Activated naive CD4-positive, alpha-beta T cell treated with Interleukin-2 at 50 U/mL for 16 hours (primary cell): ENCODE data around the gene MRPL22.
"Not testable (repeated sequence)": the region's sequence is repeated elsewhere in the genome, so short reads cannot be mapped to it uniquely, and the experiment has no call there.

Experiments
- DNase-seq: peaks from one replicate; pipeline ENCODE4 v3.0.0-alpha.2; 2020

MRPL22 gene

GRCh38 chr5:154943527-154943926 lies 2.7 kb downstream of the MRPL22 start:
- DNase-seq, result no peak

GRCh38 chr5:154944716-154945115 lies 3.8 kb downstream of the MRPL22 start:
- DNase-seq, result no peak

GRCh38 chr5:154945695-154946301 lies 4.9 kb downstream of the MRPL22 start:
- DNase-seq, result no peak

GRCh38 chr5:154947778-154948177 lies 6.9 kb downstream of the MRPL22 start:
- DNase-seq, result no peak

DNA sequence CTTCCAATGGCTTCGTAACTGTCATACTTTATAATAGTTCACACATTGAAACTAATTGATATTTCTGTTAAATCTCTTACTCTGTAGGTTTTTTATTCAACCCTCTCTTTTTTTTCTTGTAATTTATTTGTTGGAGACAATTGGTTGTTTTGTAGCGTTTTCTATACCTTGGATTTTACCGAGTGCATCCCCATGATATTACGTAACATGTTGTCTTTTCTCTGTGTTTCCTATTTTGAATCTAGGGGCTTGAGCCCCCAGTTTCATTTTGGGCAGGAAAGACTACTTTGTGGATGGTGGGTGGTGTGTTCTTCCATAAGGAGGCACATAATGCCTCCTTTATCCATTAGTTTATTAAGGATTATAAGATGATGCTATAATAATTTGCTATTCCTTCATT lies 7.4 kb downstream of the MRPL22 start:
- no peak for DNase-seq

- DNase-seq, result no peak
Observed at GRCh38 chr5:154949781-154950180, 8.9 kb downstream of the MRPL22 start.

GRCh38 chr5:154956712-154957111 lies 15.8 kb downstream of the MRPL22 start:
- no peak for DNase-seq

- no peak for DNase-seq
Observed at GRCh38 chr5:154962494-154962893, 21.6 kb downstream of the MRPL22 start.

DNA sequence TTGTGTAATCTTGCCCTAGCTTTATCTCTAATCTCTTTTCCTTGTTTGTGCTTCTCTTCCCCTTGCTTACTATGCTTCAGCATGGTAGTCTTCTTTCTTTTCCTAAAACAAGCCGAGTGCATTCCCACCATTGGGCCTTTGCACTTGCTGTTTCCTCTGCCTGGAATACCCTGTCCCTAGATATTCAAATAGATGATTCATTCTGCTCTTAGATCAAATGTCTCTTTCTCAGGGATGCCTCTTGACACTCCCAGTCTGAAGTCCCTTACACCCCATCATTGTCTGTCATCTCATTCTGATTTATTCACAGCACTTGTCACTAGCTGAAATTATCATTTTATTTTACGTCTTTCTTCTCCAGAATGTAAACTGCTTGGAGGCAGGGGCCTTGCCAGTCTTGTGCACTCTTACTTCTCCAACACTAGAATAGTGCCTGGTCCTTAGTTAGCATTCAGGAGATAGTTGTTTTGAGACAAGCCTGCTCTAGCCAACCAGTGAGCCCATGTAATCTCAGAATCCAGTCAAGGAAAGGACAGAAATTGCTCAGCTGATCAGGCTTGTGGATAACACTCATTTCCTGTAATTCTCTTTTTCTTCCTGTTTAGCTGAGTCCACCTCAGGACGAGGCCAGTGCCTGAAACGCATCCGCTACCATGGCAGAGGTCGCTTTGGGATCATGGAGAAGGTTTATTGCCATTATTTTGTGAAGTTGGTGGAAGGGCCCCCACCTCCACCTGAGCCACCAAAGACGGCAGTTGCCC lies 25.4 kb downstream of the MRPL22 start:
- DNase-seq, result no peak

GRCh38 chr5:154966874-154967273 lies 26.0 kb downstream of the MRPL22 start:
- DNase-seq, result no peak

DNA sequence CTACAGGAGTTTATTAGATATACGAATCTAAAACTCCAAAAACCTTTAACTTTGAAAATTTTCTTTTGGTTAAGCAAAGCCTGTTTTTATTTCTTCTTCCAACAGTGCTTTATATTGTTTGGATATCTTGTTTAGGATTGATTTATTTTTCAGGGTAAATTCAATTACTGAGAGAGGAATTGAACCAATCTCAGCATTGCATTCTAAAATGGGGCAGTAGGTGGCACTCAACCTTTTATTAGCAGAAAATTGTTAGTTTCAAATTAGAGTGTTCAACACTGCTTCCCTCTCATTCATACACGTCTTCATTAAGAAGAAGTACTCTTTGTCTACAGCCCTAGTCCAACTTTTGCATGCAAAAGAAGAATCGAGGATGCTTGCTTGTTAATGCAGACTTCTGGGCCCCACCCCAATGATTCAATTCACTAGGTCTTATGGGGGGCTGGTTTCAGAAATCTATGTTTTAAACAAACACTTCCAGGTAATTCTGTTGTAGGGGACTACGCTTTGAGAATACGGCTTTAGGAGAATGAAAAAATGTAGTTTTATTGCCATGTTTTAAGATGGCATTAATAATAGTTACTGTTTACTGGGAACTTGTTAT lies 26.6 kb downstream of the MRPL22 start:
- no peak for DNase-seq

DNA sequence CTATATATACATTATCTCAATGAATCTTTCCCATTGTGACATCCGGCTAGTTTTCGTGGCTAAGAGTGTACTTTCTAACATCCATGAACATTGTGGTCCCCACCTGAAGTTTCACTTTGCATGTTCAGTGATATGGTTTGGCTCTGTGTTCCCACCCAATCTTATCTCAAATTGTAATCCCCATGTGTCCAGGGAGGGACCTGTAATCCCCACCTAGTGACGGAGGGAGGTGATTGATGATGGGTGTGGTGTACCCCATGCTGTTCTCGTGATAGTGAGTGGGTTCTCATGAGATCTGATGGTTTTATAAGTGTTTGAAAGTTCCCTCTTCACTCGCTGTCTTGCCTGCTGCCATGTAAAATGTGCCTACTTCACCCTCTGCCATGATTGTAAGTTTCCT lies 28.1 kb downstream of the MRPL22 start:
- no peak for DNase-seq

DNA sequence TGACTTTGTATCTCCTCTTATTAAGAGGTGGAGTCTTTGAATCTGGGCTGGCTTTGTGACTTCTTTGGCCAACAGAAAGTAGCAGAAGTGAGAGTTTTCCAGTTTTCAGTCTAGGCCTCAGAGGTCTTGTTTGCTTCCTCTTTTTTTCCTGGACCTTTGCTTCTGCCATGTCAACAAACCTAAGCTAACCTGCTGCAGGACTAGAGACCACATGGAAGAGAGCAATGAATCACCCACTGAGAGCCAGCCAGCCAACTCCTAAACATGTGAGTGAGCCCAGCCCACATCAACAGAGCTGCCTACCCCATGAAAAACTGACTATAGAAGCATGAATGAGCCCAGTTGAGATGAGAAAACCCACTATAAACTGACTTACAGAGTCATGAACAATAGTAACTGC lies 29.9 kb downstream of the MRPL22 start:
- DNase-seq, result no peak

GRCh38 chr5:154971501-154971900 lies 30.6 kb downstream of the MRPL22 start:
- no peak for DNase-seq

GRCh38 chr5:154972476-154973080 lies 31.7 kb downstream of the MRPL22 start:
- DNase-seq, result no peak

DNA sequence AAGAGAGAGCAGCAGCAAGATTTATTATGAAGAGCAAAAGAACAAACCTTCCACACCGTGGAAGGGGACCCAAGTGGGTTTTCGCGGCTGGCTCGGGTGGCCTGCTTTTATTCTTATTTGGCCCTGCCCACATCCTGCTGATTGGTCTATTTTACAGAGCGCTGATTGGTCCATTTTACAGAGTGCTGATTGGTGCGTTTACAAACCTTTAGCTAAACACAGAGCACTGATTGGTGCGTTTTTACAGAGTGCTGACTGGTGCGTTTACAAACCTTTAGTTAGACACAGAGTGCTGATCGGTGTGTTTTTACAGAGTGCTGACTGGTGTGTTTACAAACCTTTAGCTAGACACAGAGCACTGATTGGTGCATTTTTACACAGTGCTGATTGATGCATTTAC lies 35.2 kb downstream of the MRPL22 start:
- not testable (repeated sequence) for DNase-seq

GRCh38 chr5:154977409-154977808 lies 36.5 kb downstream of the MRPL22 start:
- no peak for DNase-seq

DNA sequence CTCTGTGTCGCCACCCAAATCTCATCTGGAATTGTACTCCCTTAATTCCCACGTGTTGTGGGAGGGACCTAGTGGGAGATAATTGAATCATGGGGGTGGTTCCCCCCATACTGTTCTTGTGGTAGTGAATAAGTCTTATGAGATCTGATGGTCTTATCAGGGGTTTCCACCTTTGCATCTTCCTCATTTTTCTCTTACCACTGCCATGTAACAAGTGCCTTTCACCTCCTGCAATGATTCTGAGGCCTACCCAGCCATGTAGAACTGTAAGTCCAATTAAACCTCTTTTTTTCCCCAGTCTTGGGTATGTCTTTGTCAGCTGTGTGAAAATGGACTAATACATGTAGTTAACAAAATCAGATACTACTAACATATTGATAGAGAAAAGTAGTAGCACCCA lies 37.4 kb downstream of the MRPL22 start:
- not testable (repeated sequence) for DNase-seq

- DNase-seq, result no peak
Observed at GRCh38 chr5:154984946-154985516, 44.2 kb downstream of the MRPL22 start.

DNA sequence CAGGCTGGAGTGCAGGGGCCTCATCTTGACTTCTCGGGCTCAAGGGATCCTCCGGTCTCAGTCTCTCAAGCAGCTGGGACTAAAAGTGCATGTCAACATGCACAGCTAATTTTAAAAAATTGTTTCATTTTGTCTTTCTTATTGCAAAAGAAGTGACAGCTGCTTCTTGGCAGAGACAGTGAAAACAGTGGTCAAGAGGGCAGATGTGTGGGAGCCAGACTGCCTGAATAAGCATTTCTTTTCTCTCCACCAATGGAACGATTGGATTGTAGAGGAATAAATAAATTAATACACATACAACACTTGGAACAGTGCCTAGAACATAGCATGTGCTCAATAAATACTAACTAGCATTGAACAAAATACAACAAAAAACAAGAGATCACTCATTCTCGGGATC lies 45.3 kb downstream of the MRPL22 start:
- DNase-seq, result no peak

- no peak for DNase-seq
Observed at GRCh38 chr5:154989626-154990025, 48.8 kb downstream of the MRPL22 start.

- no peak for DNase-seq
Observed at GRCh38 chr5:154993461-154993860, 52.6 kb downstream of the MRPL22 start.

DNA sequence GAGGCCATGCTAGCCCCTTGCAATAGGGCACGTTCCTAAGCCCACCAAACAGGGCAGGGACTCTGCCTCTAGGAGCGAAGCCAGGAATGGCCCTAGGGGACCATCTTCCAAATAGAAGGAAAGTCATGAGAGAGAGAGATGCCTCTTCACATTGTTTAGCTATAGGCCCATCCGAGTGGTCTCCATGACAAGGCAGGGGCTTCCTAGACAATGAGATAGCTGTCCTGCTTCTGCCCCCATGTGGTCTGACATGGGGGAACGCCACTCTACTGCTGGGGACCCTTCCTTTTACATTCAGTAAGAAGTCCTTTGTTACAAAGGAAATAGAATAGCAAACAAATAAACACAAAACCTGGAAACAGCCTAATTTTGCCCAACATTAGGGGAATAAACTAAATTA lies 54.8 kb downstream of the MRPL22 start:
- DNase-seq, result no peak

GRCh38 chr5:154997746-154998145 lies 56.9 kb downstream of the MRPL22 start:
- no peak for DNase-seq
